Right cardiac atrium (tissue), 5 donors: ENCODE results near the gene EFCAB6. TPM values are rescaled to one million over a fixed set of nuclear protein-coding genes. Genes with fewer than 3 reads are reported as not detected.

ENCODE experiments used
- ATAC-seq, 2 donors: fragments of 200-7000 bp; cut with Tn5 transposase; one replicate each; pipeline versions ENCODE4 v1.8.0 to v1.9.1; 2020; ENCODE audit warnings: moderate library complexity in 2 of 2, mild to moderate bottlenecking in 1 of 2
- DNase-seq, 3 donors: peaks; one replicate each; pipeline ENCODE4 v3.0.0-alpha.2; 2020
- H3K27ac ChIP-seq: one replicate; pipeline ENCODE4 v1.5.1; 2013; ENCODE audit warnings: mild to moderate bottlenecking, low read length, control low read depth, moderate library complexity
- H3K27me3 ChIP-seq: one replicate; pipeline ENCODE4 v1.6.1; 2013; ENCODE audit not compliant: control insufficient read depth, insufficient read depth
- H3K4me1 ChIP-seq: one replicate; pipeline ENCODE4 v1.6.1; 2013; ENCODE audit warnings: low read length; ENCODE audit not compliant: control insufficient read depth, insufficient read depth
- H3K4me3 ChIP-seq: one replicate; pipeline ENCODE4 v1.5.1; 2013; ENCODE audit warnings: low read length, control low read depth
- H3K9me3 ChIP-seq: one replicate; pipeline ENCODE4 v1.6.1; 2013; ENCODE audit warnings: low read length; ENCODE audit not compliant: control insufficient read depth
- WGBS: extraction: QIAGEN DNeasy Blood & Tissue Kit; methylation state at CpG from one replicate; pipeline ENCODE4 v1.1.7; 2013; 5-methylcytosine and 5-hydroxymethylcytosine counted together
- intact Hi-C, 4 donors: fragments of 100-400 bp; cut with DNase I; formaldehyde crosslinking; loops; one replicate each; pipeline versions ENCODE4 v1.11.0 to v1.14.0; 2022 to 2023
- polyA plus RNA-seq: library from polyadenylated mRNA; stranded (reverse); fragments of 200-250 nt; gene quantifications from one replicate; pipeline ENCODE4 v1.2.3, GENCODE V29; 2013
- total RNA-seq, 4 donors: library from RNA; stranded (reverse); fragmentation: NEBNext Ultra II Directional; extraction: Animal tissue kit (Norgen Biotek cat#: 25700); gene quantifications; one replicate each; pipeline ENCODE4 v1.2.1, GENCODE V29; 2021
- donor health status: healthy with polysubstance abuse.
- donor health status: DM: no; HTN: yes; CAD: no.
- donor health status: DM: no; HTN: no; CAD: no.
- donor health status: DM: no; HTN: yes; CAD: no; lungs with severe emphysema.
- donor health status: DM: yes; HTN: yes; CAD: no.

Gene EFCAB6
- total and polyA plus RNA-seq, 5 donors: 0.70 to 3.4 (median 1.8) TPM

DNA sequence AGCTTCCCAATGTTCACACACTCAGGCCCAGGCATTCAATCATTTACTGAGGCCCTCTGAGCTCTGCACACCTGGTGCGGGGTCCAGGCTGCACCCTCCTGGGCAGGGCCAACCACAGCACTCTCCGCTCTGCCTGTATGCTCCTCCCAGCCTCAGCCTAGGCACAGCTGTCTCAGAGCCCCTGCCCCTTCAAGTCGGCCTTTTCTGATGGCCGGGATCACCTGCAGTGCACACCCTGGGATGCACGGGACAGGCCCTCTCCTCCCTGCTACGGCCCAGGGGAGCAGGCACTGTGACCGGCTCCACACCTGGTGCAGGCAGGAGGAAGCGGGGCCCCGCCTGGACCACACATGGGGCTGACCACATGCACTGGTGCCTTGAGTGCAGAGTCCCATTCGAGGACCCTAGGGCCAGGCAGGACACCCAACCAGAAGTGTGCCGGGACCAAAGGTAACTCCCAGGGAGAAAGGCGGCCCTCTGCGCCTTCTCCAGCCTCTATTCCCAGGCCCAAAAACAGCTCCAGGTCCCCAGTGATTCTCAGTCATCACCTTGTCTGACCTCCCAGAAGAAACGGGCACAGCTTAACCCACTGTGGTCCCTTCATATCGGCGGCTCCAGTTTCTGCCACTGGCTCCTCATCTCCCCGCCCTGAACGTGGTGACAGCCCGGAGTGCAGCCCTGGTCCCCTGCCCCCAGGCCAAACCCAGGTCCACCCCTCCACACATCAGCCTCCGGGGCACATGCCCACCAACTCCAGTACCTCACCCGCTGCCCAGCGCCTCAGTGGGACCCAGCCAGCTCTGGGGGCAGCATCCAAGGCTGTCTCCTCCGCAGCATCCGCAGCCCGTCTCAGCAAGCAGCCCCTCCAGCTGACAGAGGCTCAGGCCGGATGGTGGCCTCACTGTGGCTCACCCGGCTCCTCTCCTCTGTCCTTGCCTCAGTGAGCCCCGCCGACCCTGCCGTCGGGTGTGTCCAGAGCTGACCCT lies 32.7 kb upstream of the EFCAB6 start:
- no peak overlapping the region for H3K27ac ChIP-seq
- H3K4me3 ChIP-seq: no peak overlapping the region
- H3K9me3 ChIP-seq: no peaks in the 10 kb centered on the region
- no peak for ATAC-seq
- H3K4me1 ChIP-seq: no peaks in the 10 kb centered on the region
- intact Hi-C loops: no loop called here
- peak in 1 of 3 donors; percentile 58 for DNase-seq
- no peaks in the 10 kb centered on the region for H3K27me3 ChIP-seq
- WGBS: 80% methylated on average over 31 of the region's 31 CpGs

DNA sequence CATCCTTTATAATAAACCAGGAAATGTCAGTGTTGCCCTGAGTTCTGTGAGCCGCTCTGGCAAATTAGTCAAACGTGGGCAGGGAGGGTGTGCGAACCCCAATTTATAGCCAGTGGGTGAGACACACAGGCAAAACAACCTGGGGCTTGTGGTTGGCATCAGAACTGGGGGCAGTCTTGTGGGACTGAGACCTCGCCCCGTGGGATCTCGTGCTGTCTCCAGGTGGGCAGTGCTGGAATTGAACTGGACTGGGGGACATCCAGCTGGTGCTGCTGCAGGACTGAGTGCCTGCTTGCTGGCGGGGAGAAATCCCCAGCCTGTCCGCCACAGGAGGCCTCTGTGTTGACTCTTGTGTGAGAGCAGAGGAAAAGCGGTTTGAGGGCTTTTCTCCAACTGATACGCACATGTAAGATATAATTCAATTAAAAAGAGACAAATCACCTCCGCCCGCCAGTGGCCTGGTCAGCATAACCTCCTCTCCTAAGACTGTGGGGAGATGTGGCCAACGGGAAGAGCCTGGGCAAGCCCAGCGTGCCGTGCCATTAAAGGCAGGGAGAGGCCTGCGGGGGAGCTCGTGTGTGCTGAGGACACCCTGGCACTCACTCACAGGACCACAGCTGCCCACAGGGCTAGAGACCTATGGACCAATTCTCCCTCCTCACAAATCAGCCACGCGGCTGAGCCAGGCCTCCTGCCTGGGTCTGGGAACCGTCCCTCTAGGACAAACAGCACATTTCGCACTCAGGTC lies 31.9 kb upstream of the EFCAB6 start:
- Histone ChIP-seq H3K27me3 (no peaks in the 10 kb centered on the region), H3K9me3 (no peaks in the 10 kb centered on the region), H3K4me1 (no peaks in the 10 kb centered on the region), H3K27ac (no peak overlapping the region), H3K4me3 (no peak overlapping the region)
- peak in 2 of 3 donors; percentile 4 to 9 for DNase-seq
- WGBS: 83% methylated on average over 21 of the region's 21 CpGs
- intact Hi-C loops: no loop called here
- ATAC-seq: no peak

DNA sequence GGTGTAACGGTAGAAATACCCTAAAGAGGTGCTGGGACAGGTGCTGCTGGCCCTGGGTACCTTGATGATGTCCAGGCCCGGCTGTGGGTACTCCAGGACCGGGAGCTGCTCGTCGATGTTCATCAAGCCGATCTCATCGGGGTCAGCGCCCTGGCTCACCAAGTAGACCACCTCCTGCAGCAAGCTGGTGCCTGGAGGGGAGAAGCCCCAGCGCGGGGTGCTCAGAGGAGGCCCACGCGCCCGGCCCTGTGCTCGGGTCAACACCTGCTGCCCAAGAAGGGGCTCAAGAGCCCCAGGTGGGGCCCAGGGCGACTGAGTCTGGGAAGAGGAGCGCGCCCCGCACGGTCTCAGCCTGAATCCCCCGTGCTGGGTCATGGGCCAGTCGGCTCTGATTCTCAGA lies 29.6 kb upstream of the EFCAB6 start:
- Histone ChIP-seq H3K4me1 (no peaks in the 10 kb centered on the region), H3K4me3 (no peak overlapping the region), H3K27me3 (no peaks in the 10 kb centered on the region), H3K9me3 (no peaks in the 10 kb centered on the region), H3K27ac (no peak overlapping the region)
- 91% methylated on average over 21 of the region's 21 CpGs for WGBS
- intact Hi-C loops: no loop called here
- DNase-seq: peak in 2 of 3 donors; percentile 6 to 21
- no peak for ATAC-seq

DNA sequence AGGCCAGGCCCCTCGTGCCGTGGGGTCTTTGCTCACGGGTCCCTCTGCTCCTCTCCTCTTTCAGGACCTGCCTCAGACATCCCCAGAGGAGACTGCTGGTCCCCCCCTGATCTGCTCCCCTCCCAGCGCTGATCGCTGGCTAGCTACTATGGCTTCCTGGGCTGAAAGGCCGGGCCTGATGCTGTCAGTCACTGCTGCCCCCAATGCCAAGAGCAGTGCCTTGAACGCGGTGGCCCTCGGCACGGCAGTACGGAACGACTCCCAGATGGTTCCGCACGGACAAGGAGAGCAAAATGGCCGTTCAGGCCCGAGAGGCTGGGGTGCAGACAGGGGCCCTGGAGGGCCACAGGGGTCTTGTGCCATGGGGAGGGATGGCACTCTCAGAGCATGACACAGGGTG lies 28.7 kb upstream of the EFCAB6 start:
- Histone ChIP-seq H3K9me3 (no peaks in the 10 kb centered on the region), H3K27me3 (no peaks in the 10 kb centered on the region), H3K27ac (no peak overlapping the region), H3K4me3 (no peak overlapping the region), H3K4me1 (no peaks in the 10 kb centered on the region)
- no peak for ATAC-seq
- DNase-seq: peak in 1 of 3 donors; percentile 30
- intact Hi-C loops: no loop called here
- 84% methylated on average over 16 of the region's 16 CpGs for WGBS

DNA sequence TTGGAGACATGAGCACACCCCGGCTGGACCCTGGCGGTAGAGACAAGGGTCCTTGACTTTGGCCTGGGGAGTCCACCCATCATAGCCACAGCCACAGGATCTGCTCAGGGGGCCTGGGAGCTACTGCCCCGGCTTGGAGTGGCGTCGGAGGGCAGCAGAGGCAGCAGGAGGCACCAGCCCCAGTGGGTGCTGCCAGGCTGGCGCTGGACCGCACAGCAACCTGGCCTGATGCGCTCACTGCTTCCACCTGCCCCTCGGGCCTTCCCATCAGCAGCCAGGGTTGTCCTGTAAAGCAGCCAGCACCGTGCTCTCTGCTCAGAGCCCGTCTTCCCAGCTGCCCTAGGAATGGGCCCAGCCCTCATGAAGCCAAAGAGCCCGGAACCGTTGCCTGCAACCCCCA lies 28.3 kb upstream of the EFCAB6 start:
- Histone ChIP-seq H3K9me3 (no peaks in the 10 kb centered on the region), H3K4me1 (no peaks in the 10 kb centered on the region), H3K27ac (no peak overlapping the region), H3K27me3 (no peaks in the 10 kb centered on the region), H3K4me3 (no peak overlapping the region)
- no peak for ATAC-seq
- 83% methylated on average over 13 of the region's 13 CpGs for WGBS
- no peak for DNase-seq
- intact Hi-C loops: no loop called here

DNA sequence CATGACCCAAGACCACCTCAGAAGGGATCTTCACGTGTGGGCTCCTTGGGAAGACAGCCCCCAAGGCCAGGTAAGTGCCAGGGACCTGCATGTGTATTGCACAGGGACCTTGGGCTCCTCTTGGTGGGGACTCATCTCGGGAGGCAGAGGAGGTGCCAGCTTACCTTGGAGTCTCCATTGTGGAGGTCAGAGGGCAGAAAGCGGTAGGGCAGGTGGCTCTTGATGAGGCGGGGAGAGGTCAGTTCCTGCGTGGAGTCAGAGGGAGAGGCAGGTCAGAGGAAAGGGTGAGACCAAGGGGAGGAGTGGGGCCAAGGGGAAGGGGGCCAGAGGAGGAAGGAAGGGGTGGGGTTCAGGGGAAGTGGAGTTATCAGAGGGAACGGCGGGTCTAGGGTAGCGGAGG lies 27.7 kb upstream of the EFCAB6 start:
- Histone ChIP-seq H3K4me3 (no peak overlapping the region), H3K27ac (no peak overlapping the region), H3K27me3 (no peaks in the 10 kb centered on the region), H3K4me1 (no peaks in the 10 kb centered on the region), H3K9me3 (no peaks in the 10 kb centered on the region)
- no peak for DNase-seq
- intact Hi-C loops: no loop called here
- ATAC-seq: no peak
- 61% methylated on average over 8 of the region's 8 CpGs for WGBS

DNA sequence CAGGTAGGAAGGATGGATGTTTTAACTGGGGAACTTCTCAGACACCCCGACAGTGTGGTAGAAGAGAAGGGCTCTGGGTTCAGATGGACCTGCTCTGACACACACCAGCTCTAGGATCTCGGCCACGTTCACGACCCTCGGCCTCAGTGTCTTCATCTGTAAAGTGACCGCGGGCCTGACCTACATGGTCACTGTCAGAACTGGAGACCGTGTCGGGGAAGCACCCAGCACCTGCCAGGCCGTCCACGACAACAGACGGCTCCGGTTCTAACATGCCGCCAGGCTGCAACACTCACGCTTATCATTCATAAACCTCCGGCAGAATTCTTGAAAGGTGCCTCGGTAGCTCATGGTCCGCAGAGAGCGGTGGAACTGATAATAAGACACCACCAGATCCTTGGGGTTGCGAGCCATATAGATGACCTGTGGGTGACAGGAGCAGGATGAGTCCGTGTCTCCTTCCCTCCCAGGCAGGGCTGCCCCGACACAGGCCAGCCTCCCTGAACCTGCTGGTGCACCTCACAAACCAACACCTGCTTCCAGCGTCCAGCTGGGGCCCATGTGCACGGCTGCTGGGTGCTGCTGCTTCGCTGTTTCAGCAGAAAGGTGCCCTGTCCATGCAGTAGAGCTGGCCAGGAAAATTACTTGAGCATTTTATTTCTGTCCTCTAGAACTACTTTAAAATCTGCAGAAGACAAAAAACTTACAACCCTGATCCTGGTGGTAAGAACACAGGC lies 26.6 kb upstream of the EFCAB6 start:
- ATAC-seq: no peak
- WGBS: 89% methylated on average over 25 of the region's 25 CpGs
- DNase-seq: peak in 1 of 3 donors; percentile 21
- Histone ChIP-seq H3K27me3 (no peaks in the 10 kb centered on the region), H3K9me3 (no peaks in the 10 kb centered on the region), H3K4me1 (no peaks in the 10 kb centered on the region), H3K4me3 (no peak overlapping the region), H3K27ac (no peak overlapping the region)
- intact Hi-C loops: no loop called here

DNA sequence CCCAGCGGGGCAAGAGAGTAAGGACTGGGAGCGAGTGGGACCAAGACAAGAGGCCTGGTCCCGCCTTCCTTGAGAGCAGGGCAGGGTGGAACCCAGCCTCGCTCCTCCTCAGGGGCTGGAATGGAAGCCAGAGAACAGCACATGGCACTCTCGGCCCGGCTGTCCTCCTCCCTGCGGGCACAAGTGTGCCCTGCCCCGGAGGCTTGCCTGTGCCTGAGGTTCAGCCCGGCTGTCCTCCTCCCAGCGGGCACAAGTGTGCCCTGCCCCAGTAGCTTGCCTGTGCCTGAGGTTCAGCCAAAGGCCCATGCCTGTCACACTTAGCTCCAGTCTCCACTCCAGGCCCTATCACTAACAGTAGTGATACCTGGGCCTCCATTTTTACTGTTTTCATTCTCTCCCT lies 26.1 kb upstream of the EFCAB6 start:
- intact Hi-C loops: no loop called here
- Histone ChIP-seq H3K27ac (no peak overlapping the region), H3K4me1 (no peaks in the 10 kb centered on the region), H3K27me3 (no peaks in the 10 kb centered on the region), H3K4me3 (no peak overlapping the region), H3K9me3 (no peaks in the 10 kb centered on the region)
- 86% methylated on average over 10 of the region's 10 CpGs for WGBS
- no peak for ATAC-seq
- peak in 1 of 3 donors; percentile 37 for DNase-seq

DNA sequence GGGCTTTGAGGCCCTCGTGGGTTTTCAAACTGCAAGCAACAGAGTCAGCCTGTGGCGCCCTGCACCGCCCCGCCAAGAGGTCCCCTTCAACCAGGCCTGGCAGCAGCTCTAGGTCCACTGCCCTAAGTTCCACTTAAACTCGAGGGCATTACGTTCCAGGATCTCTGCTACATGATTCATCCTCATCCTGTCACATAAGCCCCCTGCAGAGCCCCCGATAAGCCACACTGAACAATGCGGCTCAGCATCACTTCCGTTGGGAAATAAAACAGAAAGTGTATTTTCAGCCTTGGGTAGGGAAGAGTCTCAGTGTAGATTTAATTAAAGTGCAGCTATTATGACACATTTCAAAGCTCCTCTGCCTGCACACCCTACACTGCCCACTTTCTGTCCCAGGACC lies 25.6 kb upstream of the EFCAB6 start:
- no peaks in the 10 kb centered on the region for H3K27me3 ChIP-seq
- H3K4me3 ChIP-seq: no peak overlapping the region
- intact Hi-C loops: no loop called here
- H3K9me3 ChIP-seq: no peaks in the 10 kb centered on the region
- DNase-seq (peak in 1 of 3 donors; percentile 22), ATAC-seq (no peak)
- WGBS: 73% methylated on average over 9 of the region's 9 CpGs
- no peak overlapping the region for H3K27ac ChIP-seq
- H3K4me1 ChIP-seq: no peaks in the 10 kb centered on the region

DNA sequence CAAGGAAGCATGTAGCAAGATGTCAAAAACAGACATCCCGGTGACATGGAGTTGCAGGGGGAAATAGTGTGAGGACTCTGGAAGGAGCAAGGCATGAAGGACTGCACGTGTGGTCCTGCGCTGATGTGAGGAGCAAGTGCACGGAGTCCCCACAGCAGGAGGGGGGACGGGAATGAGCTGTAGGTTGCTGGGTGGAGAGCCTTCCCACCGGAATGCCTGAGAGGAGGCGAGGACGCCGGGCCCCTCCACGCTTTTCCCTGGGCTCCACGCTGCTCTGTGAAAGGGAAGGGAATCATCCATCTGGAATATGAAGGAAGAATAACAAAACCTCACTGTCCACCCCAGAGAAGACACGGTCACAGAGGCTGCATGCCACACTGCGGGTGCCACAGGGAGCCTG lies 23.6 kb upstream of the EFCAB6 start:
- no peaks in the 10 kb centered on the region for H3K27me3 ChIP-seq
- no peak overlapping the region for H3K4me3 ChIP-seq
- ATAC-seq: no peak
- intact Hi-C loops: no loop called here
- DNase-seq: peak in 1 of 3 donors; percentile 27
- H3K9me3 ChIP-seq: no peaks in the 10 kb centered on the region
- 88% methylated on average over 13 of the region's 13 CpGs for WGBS
- H3K4me1 ChIP-seq: no peaks in the 10 kb centered on the region
- no peak overlapping the region for H3K27ac ChIP-seq

DNA sequence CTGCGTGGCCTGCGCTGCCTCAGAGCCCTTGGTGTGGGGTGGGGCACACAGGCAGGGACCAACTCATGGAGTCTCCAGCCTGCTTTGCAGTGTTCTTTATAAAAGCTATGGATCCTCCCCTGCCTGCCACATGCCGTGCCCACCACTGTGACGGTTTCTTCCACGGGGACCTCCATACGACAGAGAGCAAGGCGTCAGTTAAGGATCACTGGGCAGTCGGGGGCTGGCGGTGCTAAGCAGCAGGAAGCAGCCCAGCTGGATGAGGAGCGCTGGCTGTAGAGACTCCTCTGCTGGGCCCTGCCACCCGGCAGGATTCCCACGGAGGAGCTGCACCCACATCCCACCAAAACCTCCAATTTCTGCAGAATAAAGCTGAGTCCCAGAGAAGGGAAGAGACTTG lies 23.1 kb upstream of the EFCAB6 start:
- intact Hi-C loops: no loop called here
- ATAC-seq: no peak
- DNase-seq: peak in 2 of 3 donors; percentile 3 to 39
- H3K4me3 ChIP-seq: no peak overlapping the region
- no peaks in the 10 kb centered on the region for H3K27me3 ChIP-seq
- H3K9me3 ChIP-seq: no peaks in the 10 kb centered on the region
- H3K4me1 ChIP-seq: no peaks in the 10 kb centered on the region
- H3K27ac ChIP-seq: no peak overlapping the region
- 63% methylated on average over 12 of the region's 12 CpGs for WGBS
